Endothelial cell of umbilical vein (primary cell): ENCODE results near the gene CT47C1. TPM values are rescaled to one million over a fixed set of nuclear protein-coding genes. Genes with fewer than 3 reads are reported as not detected.

Experiments
- BruUV-seq: library from RNA; stranded (reverse); fragments of 400-500 nt; replicated peaks from 2 replicates; lab custom pipeline; 2021; lab: Mats Ljungman, UMichigan
- CTCF ChIA-PET: fragments of 300-600, 350-600 bp; sonication (Branson Sonifier 250); formaldehyde crosslinking; loops from one replicate; lab custom pipeline; 2021; ENCODE audit warnings: antibody characterized with exemption, inconsistent platforms; lab: Charles Lee
- POLR2A ChIA-PET: fragments of 300-600, 350-600 bp; sonication (Branson Sonifier 250); formaldehyde crosslinking; loops from one replicate; lab custom pipeline; 2021; ENCODE audit warnings: antibody characterized with exemption, inconsistent platforms; lab: Charles Lee
- DNase-seq: peaks from one replicate; pipeline ENCODE4 v3.0.0-alpha.2; 2011; ENCODE audit warnings: low read depth, low spot score
- FAIRE-seq: peaks from 2 replicates; lab custom pipeline; 2011; peaks lifted over from hg19 to GRCh38; lab: Jason Lieb, UNC
- H2AFZ ChIP-seq: 2 replicates; pipeline ENCODE4 v1.6.0; 2012; ENCODE audit warnings: low read depth, low read length, control low read depth, inconsistent platforms
- H3K27ac ChIP-seq: 2 replicates; pipeline ENCODE4 v1.5.1; 2011; ENCODE audit warnings: low read depth, mild to moderate bottlenecking, control low read depth, low read length, moderate library complexity; ENCODE audit not compliant: insufficient read depth
- H3K27me3 ChIP-seq, 2 experiments: 2 replicates each; pipeline versions ENCODE4 v1.6.0 to v1.6.1; 2011; ENCODE audit warnings: low read length in 2 of 2, mixed read lengths in 1 of 2; ENCODE audit not compliant: control insufficient read depth in 2 of 2, insufficient read depth in 2 of 2
- H3K36me3 ChIP-seq, 2 experiments: 2 replicates in 1 of 2; 3 replicates in 1 of 2; pipeline ENCODE4 v1.5.1; 2011; ENCODE audit warnings: low read length in 2 of 2, mild to moderate bottlenecking in 1 of 2, moderate library complexity in 1 of 2; ENCODE audit not compliant: control insufficient read depth in 2 of 2, insufficient read depth in 2 of 2; ENCODE audit errors: extremely low read depth in 1 of 2
- H3K4me1 ChIP-seq: 3 replicates; pipeline ENCODE4 v1.5.1; 2011; ENCODE audit warnings: mild to moderate bottlenecking, low read length; ENCODE audit not compliant: control insufficient read depth, insufficient read depth; ENCODE audit errors: extremely low read depth
- H3K4me2 ChIP-seq: 2 replicates; pipeline ENCODE4 v1.6.1; 2011; ENCODE audit warnings: low read length, control low read depth, mixed read lengths; ENCODE audit not compliant: insufficient read depth
- H3K4me3 ChIP-seq, 3 experiments: fragments of 200-600 bp in 1 of 3; sonication (generic), shearing (Covaris generic) in 1 of 3; replicated peaks in 1 of 3; 2 replicates each; pipeline ENCODE4 v1.5.1; 2011 to 2016; ENCODE audit warnings: control low read depth in 3 of 3, low read length in 3 of 3, mild to moderate bottlenecking in 2 of 3, inconsistent platforms in 1 of 3, low read depth in 1 of 3, moderate library complexity in 1 of 3; ENCODE audit not compliant: insufficient read depth in 1 of 3
- H3K79me2 ChIP-seq: 2 replicates; pipeline ENCODE4 v1.6.0; 2012; ENCODE audit warnings: low read length, inconsistent platforms; ENCODE audit not compliant: control insufficient read depth, insufficient read depth
- H3K9ac ChIP-seq: replicated peaks from 2 replicates; pipeline ENCODE3; 2011; ENCODE audit warnings: low read length, control low read depth; ENCODE audit not compliant: insufficient read depth; ENCODE audit errors: extremely low read depth
- H3K9me1 ChIP-seq: replicated peaks from 3 replicates; pipeline ENCODE4 v1.6.0; 2011; ENCODE audit warnings: mild to moderate bottlenecking, low read length; ENCODE audit not compliant: control insufficient read depth, insufficient read depth; ENCODE audit errors: extremely low read depth
- H3K9me3 ChIP-seq: replicated peaks from 2 replicates; pipeline ENCODE4 v1.5.1; 2012; ENCODE audit warnings: low read length, inconsistent platforms; ENCODE audit not compliant: control insufficient read depth, insufficient read depth
- H4K20me1 ChIP-seq: replicated peaks from 2 replicates; pipeline ENCODE3; 2011; ENCODE audit warnings: mild to moderate bottlenecking, low read length; ENCODE audit not compliant: control insufficient read depth, insufficient read depth; ENCODE audit errors: extremely low read depth
- CTCF ChIP-seq, 2 donors: IDR thresholded peaks; 1 replicate in 1 of 2; 2 replicates in 1 of 2; pipeline ENCODE4 v1.5.1; 2011; ENCODE audit warnings: low read length in 2 of 2, mild to moderate bottlenecking in 2 of 2, moderate library complexity in 2 of 2, control low read depth in 1 of 2, inconsistent platforms in 1 of 2, low read depth in 1 of 2; ENCODE audit not compliant: insufficient read depth in 1 of 2; ENCODE audit errors: extremely low read depth in 1 of 2
- EZH2 ChIP-seq: IDR thresholded peaks from 2 replicates; pipeline ENCODE4 v1.6.1; 2012; ENCODE audit warnings: borderline replicate concordance, low read depth, mild to moderate bottlenecking, moderate library complexity, low read length, inconsistent platforms; ENCODE audit not compliant: severe bottlenecking
- FOS ChIP-seq: IDR thresholded peaks from 2 replicates; pipeline ENCODE4 v1.6.1; 2011; ENCODE audit warnings: mild to moderate bottlenecking, low read length, moderate library complexity, borderline replicate concordance; ENCODE audit not compliant: insufficient read depth
- GATA2 ChIP-seq: IDR thresholded peaks from 2 replicates; pipeline ENCODE4 v1.7.0; 2011; ENCODE audit warnings: low read depth, mild to moderate bottlenecking, moderate library complexity, mixed read lengths, low read length; ENCODE audit not compliant: insufficient read length, insufficient read depth
- JUN ChIP-seq: IDR thresholded peaks from 2 replicates; pipeline ENCODE4 v1.6.1; 2011; ENCODE audit warnings: borderline replicate concordance, low read depth; ENCODE audit not compliant: insufficient read length, insufficient read depth
- MAX ChIP-seq: IDR thresholded peaks from 2 replicates; pipeline ENCODE4 v1.6.1; 2011; ENCODE audit not compliant: insufficient read depth, insufficient read length
- MYC ChIP-seq: IDR thresholded peaks from one replicate; pipeline ENCODE4 v1.6.1; 2011; ENCODE audit warnings: mild to moderate bottlenecking, low read depth, low read length
- POLR2A ChIP-seq: IDR thresholded peaks from 2 replicates; pipeline ENCODE4 v1.6.1; 2012; ENCODE audit warnings: low read depth, mild to moderate bottlenecking, control low read depth, low read length
- POLR2AphosphoS5 ChIP-seq: IDR thresholded peaks from 2 replicates; pipeline ENCODE4 v1.6.1; 2012; ENCODE audit warnings: low read depth, mild to moderate bottlenecking, control low read depth, low read length, moderate library complexity; ENCODE audit not compliant: insufficient read depth
- dilution Hi-C: fragments of 300-500 bp; cut with MboI; formaldehyde crosslinking; loops from one replicate; pipeline ENCODE4 v1.15.0; 2019; ENCODE audit warnings: low sequenced_read_pairs; ENCODE audit not compliant: extremely low pct_ligation_motif_present
- intact Hi-C: fragments of 100-400 bp; cut with micrococcal nuclease; formaldehyde crosslinking; loops from one replicate; pipeline ENCODE4 v1.10.0; 2022
- polyA plus RNA-seq, 4 experiments: library from polyadenylated mRNA; depleted of rRNA in 3 of 4; stranded (reverse) in 3 of 4; unstranded in 1 of 4; fragments of >200 nt; gene quantifications; 2 replicates each; pipeline versions ENCODE4 v1.2.1 to v1.2.3, GENCODE V29; 2011 to 2012; ENCODE audit warnings: missing spikeins in 1 of 4
- total RNA-seq: library from RNA; stranded (reverse); gene quantifications from 2 replicates; pipeline ENCODE4 v1.2.3, GENCODE V29; 2021

Gene CT47C1
- total and polyA plus RNA-seq, 2 donors (not counting 3 experiments of a cell fraction or from before 2014, with no cell fraction given): not detected

GRCh38 chrX:119093991-119094735, 21.4 kb downstream of the CT47C1 start:
- H3K4me3 ChIP-seq: no peak overlapping the region
- dilution Hi-C loops: no loop called here
- TF ChIP-seq JUN: no peak
- no peak for TF ChIP-seq GATA2
- no peak for TF ChIP-seq MYC
- TF ChIP-seq EZH2: no peak
- TF ChIP-seq POLR2AphosphoS5: no peak
- no peak for TF ChIP-seq FOS
- TF ChIP-seq POLR2A: no peak
- TF ChIP-seq CTCF (IDR thresholded peaks at IDR 0.05; ENCODE audit: extremely low read depth in 1 of 2, insufficient read depth in 1 of 2, low read depth in 1 of 2, low read length in 2 of 2): no peak
- no peak for TF ChIP-seq MAX
- intact Hi-C loops: no loop called here
- H3K27ac ChIP-seq: no peak overlapping the region
- ChIA-PET POLR2A (no interaction called here), CTCF (no interaction called here)
- no peaks in the 10 kb centered on the region for H3K9me3 ChIP-seq
- no peak for FAIRE-seq
- H4K20me1 ChIP-seq: no peaks in the 10 kb centered on the region
- H3K4me2 ChIP-seq: no peak overlapping the region
- H3K9ac ChIP-seq: no peak overlapping the region
- no peaks in the 10 kb centered on the region for H3K4me1 ChIP-seq
- H3K9me1 ChIP-seq: no peaks in the 10 kb centered on the region
- H3K36me3 ChIP-seq: no peaks in the 10 kb centered on the region
- BruUV-seq: no TSS peak
- H2AFZ ChIP-seq: no peak overlapping the region
- DNase-seq: no peak
- no peaks in the 10 kb centered on the region for H3K79me2 ChIP-seq
- peaks cover 0 to 1% of the 10 kb centered on the region in 2 experiments for H3K27me3 ChIP-seq
